Kasumi-1 (cell line): ENCODE data around the gene NRARP.
A peak's percentile ranks its signal among the peaks of the same experiment; 100 is the strongest.
"Not testable (repeated sequence)": the region's sequence is repeated elsewhere in the genome, so short reads cannot be mapped to it uniquely, and the experiment has no call there.

Source experiments
- DNase-seq, 2 experiments: peaks; one replicate each; lab custom pipeline; 2025; lab: John Stamatoyannopoulos, UW

The NRARP gene

DNA sequence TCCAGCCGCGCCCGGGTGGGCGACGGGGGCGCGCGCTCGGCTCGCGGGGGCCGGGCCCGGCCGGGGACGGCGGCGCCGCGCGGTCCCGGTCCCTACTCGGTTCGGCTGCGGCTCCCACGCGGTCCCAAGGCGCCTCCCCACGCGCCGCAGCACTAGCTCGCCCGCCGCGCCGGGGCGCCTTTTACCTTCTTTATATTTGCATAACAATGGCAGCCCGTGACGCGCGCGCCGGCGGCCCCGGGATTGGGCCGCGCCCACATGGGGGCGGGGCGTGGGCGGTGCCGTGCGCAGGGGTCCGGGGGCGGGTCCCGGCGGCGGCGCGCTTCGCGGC, at the start of gene NRARP:
Gene NRARP (minus strand): TSS at position 154 of the 331 bp plus-strand sequence. CDS start 343 bp downstream, outside the sequence.
- DNase-seq = peak; percentile 74 to 78

GRCh38 chr9:137350696-137351584, 48.9 kb upstream of the NRARP start:
- DNase-seq = no peak

- no peak for DNase-seq
Measured at GRCh38 chr9:137349471-137350033, 47.5 kb upstream of the NRARP start.

DNA sequence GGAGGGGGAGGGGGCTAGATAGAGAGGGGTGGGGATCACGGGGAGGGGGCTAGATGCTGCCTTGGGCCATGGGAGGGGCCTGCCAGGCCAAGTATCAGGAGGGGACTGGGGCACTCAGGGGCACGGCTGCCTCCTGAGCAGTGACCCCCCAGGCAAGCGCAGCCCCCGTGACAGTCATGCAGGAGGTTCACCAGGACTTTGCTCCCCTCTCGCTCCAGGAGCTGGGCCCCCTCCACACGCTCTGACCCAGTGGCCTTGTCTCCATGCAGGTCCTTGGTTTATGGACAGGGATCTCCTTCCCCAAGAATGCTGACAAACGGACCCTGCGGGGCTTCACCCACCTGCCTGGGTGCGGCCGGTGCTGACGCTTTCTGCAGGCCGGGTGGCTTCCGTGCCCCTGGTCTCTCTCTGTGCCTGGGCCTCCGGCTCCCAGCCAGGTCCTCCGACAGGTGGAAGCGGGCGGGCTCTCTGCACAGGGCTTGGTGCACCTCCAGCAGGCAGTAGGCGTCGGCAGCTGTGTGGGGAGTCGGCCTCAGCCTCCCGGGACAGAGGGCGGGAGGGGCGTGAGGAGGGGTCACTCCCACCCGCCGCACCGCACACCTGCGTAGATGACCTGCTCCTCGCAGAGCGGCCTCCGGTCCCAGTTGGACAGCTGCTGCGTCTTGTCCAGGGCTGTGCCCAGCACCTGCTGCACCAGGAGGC, 46.8 kb upstream of the NRARP start:
- no peak for DNase-seq

GRCh38 chr9:137347928-137348327, 45.9 kb upstream of the NRARP start:
- DNase-seq = no peak

DNA sequence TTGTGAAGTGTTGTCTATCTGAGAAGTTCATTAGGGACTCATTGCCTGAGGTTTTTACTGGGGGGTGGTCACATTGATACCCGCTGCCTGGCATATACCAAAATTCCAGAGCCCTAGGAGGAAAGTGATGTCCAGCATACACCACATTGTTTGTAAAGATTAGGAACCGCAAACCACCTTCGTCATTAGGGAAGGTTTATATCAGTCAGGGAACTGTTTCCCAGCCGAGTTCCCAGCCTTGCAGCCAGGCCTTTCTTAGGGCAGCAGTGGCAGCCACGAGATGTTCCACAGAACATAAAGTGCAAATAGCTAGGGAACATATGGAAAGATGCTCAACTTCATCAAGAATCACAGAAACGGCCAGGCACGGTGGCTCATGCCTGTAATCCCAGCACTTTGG, 40.4 kb upstream of the NRARP start:
- no peak for DNase-seq

DNA sequence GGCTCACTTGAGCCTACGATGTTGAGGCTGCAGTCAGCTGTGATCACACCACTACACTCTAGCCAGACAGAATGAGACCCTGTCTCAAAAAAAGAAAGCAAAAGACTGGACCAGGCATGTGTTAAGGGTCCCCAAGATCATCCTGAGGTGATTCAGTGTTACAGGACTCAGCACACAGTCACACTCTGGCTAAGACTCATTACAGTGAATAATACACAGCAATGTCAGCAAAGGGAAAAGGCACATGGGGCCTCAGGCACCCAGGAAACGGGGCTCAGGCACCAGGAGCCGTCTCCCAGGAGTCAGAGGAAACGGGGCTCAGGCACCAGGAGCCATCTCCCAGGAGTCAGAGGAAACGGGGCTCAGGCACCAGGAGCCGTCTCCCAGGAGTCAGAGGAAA, 39.2 kb upstream of the NRARP start:
- DNase-seq = no peak

- DNase-seq = not testable (repeated sequence)
Measured at GRCh38 chr9:137339908-137340462, 37.9 kb upstream of the NRARP start.

GRCh38 chr9:137339045-137339907, 37.2 kb upstream of the NRARP start:
- no peak for DNase-seq

GRCh38 chr9:137336735-137337134, 34.7 kb upstream of the NRARP start:
- DNase-seq = no peak

- DNase-seq = no peak
Measured at GRCh38 chr9:137333016-137333671, 31.1 kb upstream of the NRARP start.

GRCh38 chr9:137331929-137332328, 29.9 kb upstream of the NRARP start:
- DNase-seq = no peak

DNA sequence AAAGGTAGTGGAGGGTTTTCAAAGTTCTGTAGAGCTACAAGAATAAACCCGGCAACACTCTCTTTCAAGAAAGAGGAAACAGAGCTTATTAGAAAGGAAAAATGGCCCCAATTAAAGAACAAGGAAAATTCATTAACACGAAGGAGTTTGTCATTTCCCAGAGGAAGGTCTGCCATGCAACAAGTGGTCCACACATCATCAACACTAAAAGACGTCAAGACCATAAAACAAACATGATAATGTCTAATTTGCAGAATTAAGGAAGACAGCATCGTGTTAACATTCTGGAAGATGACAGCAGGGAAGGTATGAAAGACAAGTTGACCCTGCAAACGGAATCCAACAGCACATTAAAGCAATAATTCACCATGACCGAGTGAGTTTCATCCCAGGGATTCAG, 28.6 kb upstream of the NRARP start:
- no peak for DNase-seq

GRCh38 chr9:137329590-137329989, 27.5 kb upstream of the NRARP start:
- DNase-seq = not testable (repeated sequence)

DNA sequence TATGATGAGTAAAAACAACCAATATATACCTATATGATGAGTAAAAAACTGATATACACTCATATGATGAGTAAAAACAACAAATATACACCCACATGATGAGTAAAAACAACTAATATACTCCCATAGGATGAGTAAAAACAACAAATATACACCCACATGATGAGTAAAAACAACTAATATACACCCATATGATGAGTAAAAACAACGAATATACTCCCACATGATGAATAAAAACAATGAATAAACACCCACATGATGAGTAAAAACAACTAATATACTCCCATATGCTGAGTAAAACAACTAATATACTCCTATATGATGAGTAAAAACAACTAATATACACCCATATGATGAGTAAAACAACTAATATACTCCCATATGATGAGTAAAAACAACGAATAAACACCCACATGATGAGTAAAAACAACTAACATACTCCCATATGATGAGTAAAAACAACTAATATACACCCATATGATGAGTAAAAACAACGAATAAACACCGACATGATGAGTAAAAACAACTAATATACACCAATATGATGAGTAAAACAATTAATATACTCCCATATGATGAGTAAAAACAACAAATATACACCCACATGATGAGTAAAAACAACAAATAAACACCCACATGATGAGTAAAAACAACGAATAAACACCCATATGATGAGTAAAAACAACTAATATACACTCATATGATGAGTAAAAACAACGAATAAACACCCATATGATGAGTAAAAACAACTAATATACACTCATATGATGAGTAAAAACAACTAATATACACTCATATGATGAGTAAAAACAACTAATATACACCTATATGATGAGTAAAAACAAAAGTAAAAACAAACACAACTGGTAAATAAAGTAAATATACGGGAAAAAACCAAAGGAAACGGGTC, 25.8 kb upstream of the NRARP start:
- not testable (repeated sequence) for DNase-seq

GRCh38 chr9:137326445-137327065, 24.5 kb upstream of the NRARP start:
- DNase-seq = no peak

DNA sequence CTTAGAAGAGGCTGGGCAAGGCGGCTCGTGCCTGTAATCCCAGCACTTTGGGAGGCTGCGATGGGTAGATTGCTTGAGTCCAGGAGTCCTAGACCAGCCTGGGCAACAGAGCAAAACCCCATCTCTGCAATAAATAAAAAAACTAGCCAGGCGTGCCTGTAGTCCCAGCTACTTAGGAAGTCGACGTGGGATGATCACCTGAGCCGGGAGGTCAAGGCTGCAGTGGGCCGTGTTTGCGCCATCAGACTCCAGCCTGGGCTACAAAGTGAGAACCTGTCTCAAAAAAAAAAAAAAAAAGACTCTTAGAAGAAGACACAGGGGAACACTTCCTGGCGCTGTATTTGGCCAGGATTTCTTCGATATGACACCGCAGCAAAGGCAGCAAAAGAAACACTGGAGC, 23.7 kb upstream of the NRARP start:
- no peak for DNase-seq

- no peak for DNase-seq
Measured at GRCh38 chr9:137325124-137325523, 23.1 kb upstream of the NRARP start.

GRCh38 chr9:137323531-137324331, 21.7 kb upstream of the NRARP start:
- DNase-seq = no peak
